ENCODE results near the gene FIGLA. TPM values are rescaled to one million over a fixed set of nuclear protein-coding genes. Genes with fewer than 3 reads are reported as not detected.
"Not testable (repeated sequence)": the region's sequence is repeated elsewhere in the genome, so short reads cannot be mapped to it uniquely, and the experiment has no call there.

Gene FIGLA
- total and polyA plus RNA-seq, 2 experiments from 2014 or later, result not detected

GRCh38 chr2:70743068-70743467 is 47.4 kb downstream of the FIGLA start:
- Histone ChIP-seq H3F3A (replicated peaks; ENCODE audit: low read depth) (no peaks in the 10 kb centered on the region; the same call in 1 of the 2 replicates), H3K36me3 (ENCODE audit: insufficient read depth) (no peaks in the 10 kb centered on the region), H3K27me3 (ENCODE audit: insufficient read depth) (no peaks in the 10 kb centered on the region), H3K27ac (ENCODE audit: low read depth) (no peak overlapping the region), H2AFZ (no peak overlapping the region), H4K20me1 (replicated peaks; ENCODE audit: insufficient read depth) (peaks cover 88% of the 10 kb centered on the region), H3K4me1 (ENCODE audit: insufficient read depth) (peaks cover 55% of the 10 kb centered on the region), H3K9me2 (ENCODE audit: insufficient read depth) (no peaks in the 10 kb centered on the region), H3K4me3 (no peak overlapping the region), H3K79me2 (replicated peaks; ENCODE audit: insufficient read depth) (peaks cover 100% of the 10 kb centered on the region), H3K4me2 (no peak overlapping the region)
- Mint-ChIP-seq H3K27ac (no peak overlapping the region), H3K9me3 (no peaks in the 10 kb centered on the region), H3K4me1 (peaks cover 63% of the 10 kb centered on the region), H3K27me3 (ENCODE audit: insufficient read depth, low read depth, poor library complexity) (no peaks in the 10 kb centered on the region), H3K4me3 (no peak overlapping the region), H3K36me3 (ENCODE audit: low read depth) (peaks cover 17% of the 10 kb centered on the region)
- ATAC-seq, result no peak
- no peak for DNase-seq (ENCODE audit: low spot score)
- no peak for TF ChIP-seq ETS1 (IDR thresholded peaks at IDR 0.05)
- TF ChIP-seq NANOG (IDR thresholded peaks at IDR 0.05; ENCODE audit: borderline replicate concordance), result no peak
- TF ChIP-seq CREB1 (CRISPR knock-in tag; IDR thresholded peaks at IDR 0.05; ENCODE audit: low read depth), result no peak

- Histone ChIP-seq H3K79me2 (replicated peaks; ENCODE audit: insufficient read depth) (peaks cover 100% of the 10 kb centered on the region), H3K4me1 (ENCODE audit: insufficient read depth) (peaks cover 57% of the 10 kb centered on the region), H4K20me1 (replicated peaks; ENCODE audit: insufficient read depth) (peaks cover 74% of the 10 kb centered on the region)
- H3K9me3 Mint-ChIP-seq; H3K27me3 ChIP-seq (ENCODE audit: insufficient read depth); H3K27me3 Mint-ChIP-seq (ENCODE audit: insufficient read depth, low read depth, poor library complexity); H3K4me3 ChIP-seq; H3K4me3 Mint-ChIP-seq; H3K27ac ChIP-seq (ENCODE audit: low read depth); ATAC-seq; H3K4me2 ChIP-seq; H3K27ac Mint-ChIP-seq; H3F3A ChIP-seq (replicated peaks; ENCODE audit: low read depth); H2AFZ ChIP-seq; H3K9me2 ChIP-seq (ENCODE audit: insufficient read depth); H3K36me3 ChIP-seq (ENCODE audit: insufficient read depth); DNase-seq (ENCODE audit: low spot score): not testable (repeated sequence)
- Mint-ChIP-seq H3K36me3 (ENCODE audit: low read depth) (peaks cover 11% of the 10 kb centered on the region), H3K4me1 (peaks cover 61% of the 10 kb centered on the region)
These were observed 51.0 kb downstream of the FIGLA start for GRCh38 chr2:70739492-70739891.

- ATAC-seq, result no peak
- peaks cover 62% of the 10 kb centered on the region for H3K4me1 ChIP-seq (ENCODE audit: insufficient read depth)
- Mint-ChIP-seq H3K4me3 (no peak overlapping the region), H3K36me3 (ENCODE audit: low read depth) (peaks cover 9% of the 10 kb centered on the region), H3K4me1 (peaks cover 68% of the 10 kb centered on the region), H3K9me3 (no peaks in the 10 kb centered on the region), H3K27me3 (ENCODE audit: insufficient read depth, low read depth, poor library complexity) (peaks cover 5% of the 10 kb centered on the region), H3K27ac (peak overlapping the region; percentile 22)
- H4K20me1 ChIP-seq (replicated peaks; ENCODE audit: insufficient read depth), result peaks cover 62% of the 10 kb centered on the region
- H3F3A ChIP-seq (replicated peaks; ENCODE audit: low read depth), result peaks cover 10% of the 10 kb centered on the region; the same call in 1 of the 2 replicates
- H3K36me3 ChIP-seq (ENCODE audit: insufficient read depth), result no peaks in the 10 kb centered on the region
- no peak overlapping the region for H2AFZ ChIP-seq
- peaks cover 91% of the 10 kb centered on the region for H3K79me2 ChIP-seq (replicated peaks; ENCODE audit: insufficient read depth)
- no peak for DNase-seq (ENCODE audit: low spot score)
- H3K27ac ChIP-seq (ENCODE audit: low read depth), result peak overlapping the region; percentile 42; the same call in 1 of the 2 replicates
- no peaks in the 10 kb centered on the region for H3K27me3 ChIP-seq (ENCODE audit: insufficient read depth)
- no peak overlapping the region for H3K4me3 ChIP-seq
- H3K9me2 ChIP-seq (ENCODE audit: insufficient read depth), result no peaks in the 10 kb centered on the region
- no peak overlapping the region; the same call in 1 of the 2 replicates for H3K4me2 ChIP-seq
- TF ChIP-seq CTCF (conservative IDR thresholded peaks at IDR 0.05; ENCODE audit: low read depth in 2 of 2) (no peak), CREB1 (CRISPR knock-in tag; IDR thresholded peaks at IDR 0.05; ENCODE audit: low read depth) (no peak), EZH2 (IDR thresholded peaks at IDR 0.05; ENCODE audit: low read depth, unreplicated experiment) (no peak), ZNF462 (CRISPR knock-in tag; IDR thresholded peaks at IDR 0.05) (no peak)
These were observed 52.3 kb downstream of the FIGLA start for GRCh38 chr2:70738159-70738558.

Measured in GM23338 (cell line).